Gastrocnemius medialis (tissue), 4 donors: ENCODE results near the gene KRTAP12-3. TPM values are rescaled to one million over a fixed set of nuclear protein-coding genes. Genes with fewer than 3 reads are reported as not detected.

ENCODE experiments used
- ATAC-seq, 2 donors: fragments of 150-250 bp; one replicate each; pipeline ENCODE4 v1.9.1; 2016
- DNase-seq, 2 donors: peaks; one replicate each; pipeline ENCODE4 v3.0.0-alpha.2; 2019
- H3K27ac ChIP-seq, 4 donors: fragments of 200-600 bp; sonication (generic); 1 replicate in 1 of 4; 2 replicates in 3 of 4; pipeline ENCODE4 v1.5.1; 2016 to 2018; ENCODE audit warnings: mild to moderate bottlenecking in 2 of 4, moderate library complexity in 1 of 4
- H3K27me3 ChIP-seq, 3 donors: fragments of 200-600 bp; sonication (generic) in 2 of 3; 1 replicate in 1 of 3; 2 replicates in 2 of 3; pipeline versions ENCODE4 v1.5.1 to v1.6.0; 2016 to 2019; ENCODE audit warnings: mild to moderate bottlenecking in 1 of 3, moderate library complexity in 1 of 3
- H3K36me3 ChIP-seq, 2 donors: fragments of 200-600 bp; sonication (generic) in 1 of 2; one replicate each; pipeline ENCODE4 v1.5.1; 2017 to 2018
- H3K4me1 ChIP-seq, 2 donors: fragments of 200-600 bp; sonication (generic) in 1 of 2; one replicate each; pipeline ENCODE4 v1.5.1; 2016 to 2017; ENCODE audit warnings: mild to moderate bottlenecking in 2 of 2
- H3K4me3 ChIP-seq, 4 donors: fragments of 200-600 bp; sonication (generic) in 3 of 4; 1 replicate in 1 of 4; 2 replicates in 3 of 4; pipeline ENCODE4 v1.5.1; 2016 to 2019; ENCODE audit warnings: mild to moderate bottlenecking in 2 of 4
- H3K9me3 ChIP-seq, 3 donors: fragments of 200-600 bp; sonication (generic) in 2 of 3; 1 replicate in 1 of 3; 2 replicates in 2 of 3; pipeline ENCODE4 v1.5.1; 2016 to 2019
- POLR2A ChIP-seq, 2 donors: fragments of 450-650 bp; IDR thresholded peaks; one replicate each; pipeline ENCODE4 v1.6.1; 2017; ENCODE audit warnings: antibody characterized with exemption in 2 of 2, mild to moderate bottlenecking in 2 of 2, moderate library complexity in 2 of 2
- in situ Hi-C, 4 donors: fragments of 200-750 bp; cut with MboI; loops; one replicate each; pipeline versions ENCODE4 v1.15.0 to v1.8.0; 2017; ENCODE audit warnings: low sequenced_read_pairs in 4 of 4
- intact Hi-C: fragments of 100-400 bp; cut with DNase I; formaldehyde crosslinking; loops from one replicate; pipeline ENCODE4 v1.15.1; 2023; ENCODE audit warnings: low total_unique reads
- total RNA-seq, 4 donors: library from RNA; depleted of rRNA; stranded (reverse); fragments of >200 nt; gene quantifications; one replicate each; pipeline versions ENCODE4 v1.1.0 to v1.2.3, GENCODE V29; 2016
- TF ChIP-seq, protein P1 (sequence below), 5 experiments: fragments of 450-650 bp in 3 of 5; fragments of 200-600 bp in 2 of 5; sonication (generic) in 2 of 5; IDR thresholded peaks in 4 of 5; conservative IDR thresholded peaks in 1 of 5; 1 replicate in 4 of 5; 2 replicates in 1 of 5; pipeline ENCODE4 v1.5.1; 2016 to 2019; ENCODE audit warnings: antibody characterized with exemption in 5 of 5, mild to moderate bottlenecking in 3 of 5, moderate library complexity in 3 of 5

Gene KRTAP12-3
- total RNA-seq, 4 donors from 2014 or later = not detected

DNA sequence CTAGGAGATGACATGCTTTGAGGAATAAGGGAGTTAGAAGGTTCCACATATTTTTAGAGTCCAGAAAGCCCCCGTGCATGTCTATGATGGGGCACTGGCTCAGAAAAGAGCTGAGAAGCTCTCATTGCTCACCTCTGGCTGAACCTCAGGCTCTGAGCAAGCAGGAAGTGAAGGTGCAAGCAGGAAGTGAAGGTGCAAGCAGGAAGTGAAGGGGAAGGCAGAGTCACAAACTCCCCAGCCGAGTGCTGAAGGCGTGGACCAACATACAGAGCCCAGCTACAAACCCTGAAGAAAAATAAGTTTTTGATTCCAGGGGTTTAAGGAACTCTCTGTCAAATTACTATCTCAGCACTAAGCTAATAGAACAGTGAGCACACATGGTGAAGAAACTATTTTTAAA lies 38.8 kb upstream of the KRTAP12-3 start:
- DNase-seq = no peak
- intact Hi-C loops (no loop called here), in situ Hi-C loops (no loop called here)
- no peaks in the 10 kb centered on the region for H3K4me1 ChIP-seq
- TF ChIP-seq, protein P1, sequence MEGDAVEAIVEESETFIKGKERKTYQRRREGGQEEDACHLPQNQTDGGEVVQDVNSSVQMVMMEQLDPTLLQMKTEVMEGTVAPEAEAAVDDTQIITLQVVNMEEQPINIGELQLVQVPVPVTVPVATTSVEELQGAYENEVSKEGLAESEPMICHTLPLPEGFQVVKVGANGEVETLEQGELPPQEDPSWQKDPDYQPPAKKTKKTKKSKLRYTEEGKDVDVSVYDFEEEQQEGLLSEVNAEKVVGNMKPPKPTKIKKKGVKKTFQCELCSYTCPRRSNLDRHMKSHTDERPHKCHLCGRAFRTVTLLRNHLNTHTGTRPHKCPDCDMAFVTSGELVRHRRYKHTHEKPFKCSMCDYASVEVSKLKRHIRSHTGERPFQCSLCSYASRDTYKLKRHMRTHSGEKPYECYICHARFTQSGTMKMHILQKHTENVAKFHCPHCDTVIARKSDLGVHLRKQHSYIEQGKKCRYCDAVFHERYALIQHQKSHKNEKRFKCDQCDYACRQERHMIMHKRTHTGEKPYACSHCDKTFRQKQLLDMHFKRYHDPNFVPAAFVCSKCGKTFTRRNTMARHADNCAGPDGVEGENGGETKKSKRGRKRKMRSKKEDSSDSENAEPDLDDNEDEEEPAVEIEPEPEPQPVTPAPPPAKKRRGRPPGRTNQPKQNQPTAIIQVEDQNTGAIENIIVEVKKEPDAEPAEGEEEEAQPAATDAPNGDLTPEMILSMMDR (IDR thresholded peaks at IDR 0.05 in 4 of 5, conservative IDR thresholded peaks at IDR 0.05 in 1 of 5) = no peak
- TF ChIP-seq POLR2A (IDR thresholded peaks at IDR 0.05) = no peak
- no peak overlapping the region for H3K4me3 ChIP-seq
- no peak for ATAC-seq
- H3K27me3 ChIP-seq = peaks cover 2 to 5% (median 2%) of the 10 kb centered on the region in 3 donors
- H3K27ac ChIP-seq = no peak overlapping the region
- no peaks in the 10 kb centered on the region for H3K36me3 ChIP-seq
- no peaks in the 10 kb centered on the region for H3K9me3 ChIP-seq

DNA sequence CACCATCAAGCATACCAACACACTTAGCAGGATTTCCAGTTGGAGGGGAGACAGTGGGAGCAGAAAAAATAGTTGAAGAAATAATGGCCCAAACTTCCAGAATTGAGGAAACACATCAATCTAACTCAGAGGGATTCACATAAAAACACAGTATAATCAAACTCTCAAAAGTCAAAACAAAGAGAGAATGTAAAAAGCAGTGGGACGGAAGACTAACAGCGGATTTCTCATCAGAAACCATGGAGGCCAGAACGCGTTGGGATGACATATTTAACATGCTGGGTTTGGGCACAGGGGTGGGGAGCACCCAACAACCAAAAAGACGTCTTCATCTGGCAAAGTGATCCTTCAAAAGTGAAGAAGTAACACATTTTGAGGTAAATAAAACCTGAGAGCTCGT lies 37.8 kb upstream of the KRTAP12-3 start:
- Histone ChIP-seq H3K4me3 (no peak overlapping the region), H3K36me3 (no peaks in the 10 kb centered on the region), H3K9me3 (no peaks in the 10 kb centered on the region), H3K4me1 (no peaks in the 10 kb centered on the region), H3K27me3 (peaks cover 0 to 4% (median 2%) of the 10 kb centered on the region in 3 donors), H3K27ac (no peak overlapping the region)
- ATAC-seq = no peak
- intact Hi-C loops (no loop called here), in situ Hi-C loops (no loop called here)
- TF ChIP-seq POLR2A (IDR thresholded peaks at IDR 0.05) = no peak
- TF ChIP-seq, protein P1 (IDR thresholded peaks at IDR 0.05 in 4 of 5, conservative IDR thresholded peaks at IDR 0.05 in 1 of 5) = no peak
- no peak for DNase-seq

DNA sequence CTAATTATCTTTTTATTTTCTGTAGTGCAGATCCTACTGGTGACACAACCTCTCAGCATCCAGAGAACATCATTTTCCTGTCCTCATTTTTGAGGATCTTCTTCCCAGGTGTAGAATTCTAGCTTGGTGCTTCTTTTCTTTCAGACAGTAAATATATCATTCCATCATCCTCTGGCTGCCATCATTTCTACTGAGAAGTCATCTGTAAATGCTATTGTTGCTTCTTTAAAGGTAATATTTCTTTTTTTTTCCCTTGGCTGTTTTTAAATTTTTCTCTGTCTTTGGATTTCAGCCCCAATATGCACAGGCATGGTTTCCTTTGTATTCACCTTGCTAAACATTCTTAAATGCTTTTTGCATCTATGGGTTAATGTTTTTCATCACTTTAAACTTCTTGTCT lies 34.2 kb upstream of the KRTAP12-3 start:
- H3K36me3 ChIP-seq = no peaks in the 10 kb centered on the region
- no peaks in the 10 kb centered on the region for H3K4me1 ChIP-seq
- H3K27me3 ChIP-seq = peaks cover 0 to 14% (median 9%) of the 10 kb centered on the region in 3 donors
- DNase-seq (no peak), ATAC-seq (no peak)
- H3K9me3 ChIP-seq = no peaks in the 10 kb centered on the region
- H3K27ac ChIP-seq = no peak overlapping the region
- intact Hi-C loops = no loop called here
- TF ChIP-seq POLR2A (IDR thresholded peaks at IDR 0.05) = no peak
- TF ChIP-seq, protein P1 (IDR thresholded peaks at IDR 0.05 in 4 of 5, conservative IDR thresholded peaks at IDR 0.05 in 1 of 5) = no peak
- H3K4me3 ChIP-seq = no peak overlapping the region
- in situ Hi-C loops = no loop called here

DNA sequence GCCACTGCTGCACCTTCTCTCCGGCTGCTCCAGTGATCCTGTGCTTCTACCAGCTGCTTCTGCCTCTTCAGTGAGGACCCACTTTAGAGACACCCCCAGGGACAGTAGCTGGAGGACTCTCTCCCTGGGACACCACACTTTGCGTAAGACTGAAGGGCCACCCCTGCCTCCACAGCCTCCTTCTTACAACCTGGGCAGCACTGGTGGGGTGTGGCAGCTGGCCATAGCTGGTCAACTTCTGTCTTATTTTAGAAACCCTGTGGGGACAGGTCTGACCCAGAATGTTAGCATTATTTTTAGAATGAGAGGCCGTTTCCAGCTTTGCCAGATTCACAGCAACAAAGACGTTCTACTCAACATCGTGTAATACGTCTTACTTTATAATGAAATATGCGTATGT lies 32.0 kb upstream of the KRTAP12-3 start:
- DNase-seq = no peak
- H3K36me3 ChIP-seq = no peaks in the 10 kb centered on the region
- intact Hi-C loops = no loop called here
- H3K4me1 ChIP-seq = no peaks in the 10 kb centered on the region
- ATAC-seq = no peak
- H3K4me3 ChIP-seq = no peak overlapping the region
- no peak overlapping the region for H3K27ac ChIP-seq
- no peak for TF ChIP-seq POLR2A (IDR thresholded peaks at IDR 0.05)
- TF ChIP-seq, protein P1 (IDR thresholded peaks at IDR 0.05 in 4 of 5, conservative IDR thresholded peaks at IDR 0.05 in 1 of 5) = no peak
- no peaks in the 10 kb centered on the region for H3K9me3 ChIP-seq
- peaks cover 0 to 16% (median 14%) of the 10 kb centered on the region in 3 donors for H3K27me3 ChIP-seq
- in situ Hi-C loops = no loop called here

DNA sequence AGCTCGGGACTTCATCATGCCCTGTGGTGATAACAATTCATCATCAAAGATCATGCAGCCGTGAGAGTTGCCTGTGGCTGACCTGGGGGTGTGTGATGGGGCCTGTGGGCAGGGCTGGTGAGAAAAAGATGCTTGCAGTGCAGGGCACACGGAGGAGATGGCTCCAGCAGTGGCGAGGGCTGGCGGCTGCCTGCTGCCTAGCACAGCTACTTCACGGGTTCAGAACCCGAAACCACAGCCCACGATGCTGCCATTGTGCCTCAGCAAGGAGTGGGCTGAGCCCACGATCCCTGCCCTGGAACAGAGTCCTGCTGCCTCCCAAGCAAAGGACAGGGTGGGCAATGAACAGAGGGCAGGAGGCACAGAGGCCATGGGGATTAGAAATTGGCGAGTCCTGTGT lies 31.5 kb upstream of the KRTAP12-3 start:
- intact Hi-C loops = no loop called here
- TF ChIP-seq, protein P1 (IDR thresholded peaks at IDR 0.05 in 4 of 5, conservative IDR thresholded peaks at IDR 0.05 in 1 of 5) = no peak
- TF ChIP-seq POLR2A (IDR thresholded peaks at IDR 0.05) = no peak
- Histone ChIP-seq H3K36me3 (no peaks in the 10 kb centered on the region), H3K4me3 (no peak overlapping the region), H3K4me1 (no peaks in the 10 kb centered on the region), H3K9me3 (no peaks in the 10 kb centered on the region), H3K27ac (no peak overlapping the region), H3K27me3 (peaks cover 0 to 16% (median 14%) of the 10 kb centered on the region in 3 donors)
- no peak for ATAC-seq
- in situ Hi-C loops = no loop called here
- DNase-seq = no peak
